ENCODE results near the gene CALD1.

GRCh38 chr7:134922720-134923704 lies 143.6 kb downstream of the CALD1 start:
- TF ChIP-seq POLR2A (IDR thresholded peaks at IDR 0.05; ENCODE audit: low read length) (no peak), GATA1 (IDR thresholded peaks at IDR 0.05; ENCODE audit: low read depth, low read length) (no peak)
